OCI-LY3 (cell line): ENCODE results near the gene SLC6A15.

Experiments used
- EZH2phosphoT487 ChIP-seq: fragments of 200-600 bp; shearing (Covaris generic); IDR thresholded peaks from 2 replicates; pipeline ENCODE4 v1.6.1; 2018; ENCODE audit warnings: antibody characterized with exemption, mixed run types, low read depth
- TF ChIP-seq, protein P1 (sequence below): fragments of 200-600, 300-600 bp; sonication (generic); IDR thresholded peaks from 2 replicates; pipeline ENCODE4 v1.5.1; 2014; ENCODE audit warnings: antibody characterized with exemption, low read length, low read depth

DNA sequence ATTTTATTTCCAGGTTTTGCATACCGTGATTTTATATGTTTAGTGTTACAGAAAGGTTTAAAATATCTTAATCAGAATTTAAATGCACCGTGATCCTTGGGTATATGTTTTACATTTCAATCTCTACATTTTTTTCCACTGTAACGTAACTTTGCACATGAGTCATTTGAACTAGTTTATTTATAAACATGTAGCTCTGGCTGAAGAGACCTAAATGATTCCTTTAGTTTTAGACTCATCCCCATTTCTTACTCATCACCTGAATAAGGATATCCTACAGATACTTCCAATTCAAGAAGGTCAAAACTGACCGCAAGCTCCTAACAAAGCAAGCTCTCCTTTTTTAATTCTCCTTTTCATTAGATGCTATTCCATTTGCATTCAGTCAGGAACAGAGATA, 42.7 kb upstream of the SLC6A15 start:
- TF ChIP-seq, protein P1, sequence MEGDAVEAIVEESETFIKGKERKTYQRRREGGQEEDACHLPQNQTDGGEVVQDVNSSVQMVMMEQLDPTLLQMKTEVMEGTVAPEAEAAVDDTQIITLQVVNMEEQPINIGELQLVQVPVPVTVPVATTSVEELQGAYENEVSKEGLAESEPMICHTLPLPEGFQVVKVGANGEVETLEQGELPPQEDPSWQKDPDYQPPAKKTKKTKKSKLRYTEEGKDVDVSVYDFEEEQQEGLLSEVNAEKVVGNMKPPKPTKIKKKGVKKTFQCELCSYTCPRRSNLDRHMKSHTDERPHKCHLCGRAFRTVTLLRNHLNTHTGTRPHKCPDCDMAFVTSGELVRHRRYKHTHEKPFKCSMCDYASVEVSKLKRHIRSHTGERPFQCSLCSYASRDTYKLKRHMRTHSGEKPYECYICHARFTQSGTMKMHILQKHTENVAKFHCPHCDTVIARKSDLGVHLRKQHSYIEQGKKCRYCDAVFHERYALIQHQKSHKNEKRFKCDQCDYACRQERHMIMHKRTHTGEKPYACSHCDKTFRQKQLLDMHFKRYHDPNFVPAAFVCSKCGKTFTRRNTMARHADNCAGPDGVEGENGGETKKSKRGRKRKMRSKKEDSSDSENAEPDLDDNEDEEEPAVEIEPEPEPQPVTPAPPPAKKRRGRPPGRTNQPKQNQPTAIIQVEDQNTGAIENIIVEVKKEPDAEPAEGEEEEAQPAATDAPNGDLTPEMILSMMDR = no peak
- TF ChIP-seq EZH2phosphoT487 = no peak
